HG03469 (cell line): ENCODE results near the gene LTO1.
"Not testable (repeated sequence)": the region's sequence is repeated elsewhere in the genome, so short reads cannot be mapped to it uniquely, and the experiment has no call there.

ENCODE experiments used
- ATAC-seq: cut with Tn5 transposase; IDR thresholded peaks from one replicate; pipeline ENCODE4 v1.9.1; 2021; ENCODE audit warnings: mild to moderate bottlenecking, moderate library complexity, moderate number of reproducible peaks; ENCODE audit not compliant: unreplicated experiment

LTO1 gene

GRCh38 chr11:69636512-69637197 is 38.5 kb downstream of the LTO1 start:
- no peak for ATAC-seq

GRCh38 chr11:69635804-69636511 is 39.2 kb downstream of the LTO1 start:
- no peak for ATAC-seq

GRCh38 chr11:69635195-69635594 is 40.0 kb downstream of the LTO1 start:
- no peak for ATAC-seq

- ATAC-seq, result no peak
Measured at GRCh38 chr11:69634590-69634989, 40.6 kb downstream of the LTO1 start.

GRCh38 chr11:69634069-69634468 is 41.1 kb downstream of the LTO1 start:
- ATAC-seq, result no peak

- ATAC-seq, result no peak
Measured at GRCh38 chr11:69632900-69633299, 42.3 kb downstream of the LTO1 start.

GRCh38 chr11:69630424-69630823 is 44.7 kb downstream of the LTO1 start:
- ATAC-seq, result no peak

- ATAC-seq, result no peak
Measured at GRCh38 chr11:69630017-69630416, 45.1 kb downstream of the LTO1 start.

- no peak for ATAC-seq
Measured at GRCh38 chr11:69627551-69627950, 47.6 kb downstream of the LTO1 start.

- ATAC-seq, result no peak
Measured at GRCh38 chr11:69625476-69625875, 49.7 kb downstream of the LTO1 start.

- ATAC-seq, result no peak
Measured at GRCh38 chr11:69624293-69624692, 50.9 kb downstream of the LTO1 start.

- ATAC-seq, result not testable (repeated sequence)
Measured at GRCh38 chr11:69622097-69622681, 53.0 kb downstream of the LTO1 start.

- no peak for ATAC-seq
Measured at GRCh38 chr11:69620683-69621290, 54.4 kb downstream of the LTO1 start.

- ATAC-seq, result no peak
Measured at GRCh38 chr11:69618237-69618636, 56.9 kb downstream of the LTO1 start.

GRCh38 chr11:69617682-69618081 is 57.5 kb downstream of the LTO1 start:
- no peak for ATAC-seq

- ATAC-seq, result no peak
Measured at GRCh38 chr11:69617220-69617619, 57.9 kb downstream of the LTO1 start.
